Measurements from ENCODE around the gene NDUFS7. TPM values are rescaled to one million over a fixed set of nuclear protein-coding genes. Genes with fewer than 3 reads are reported as not detected.
A peak's percentile ranks its signal among the peaks of the same experiment; 100 is the strongest.

The NDUFS7 gene
- total and polyA plus RNA-seq, 9 of the 15 experiments (the other 6 are each of a cell fraction or from before 2014, with no cell fraction given), result 6.0 to 271 (median 60.6) TPM

GRCh38 chr19:1438035-1438932, 54.6 kb downstream of the NDUFS7 start, which contains the start of gene RPS15 (continued):
- TF ChIP-seq NR4A1 (CRISPR knock-in tag; IDR thresholded peaks at IDR 0.05) (no peak), NR4A1 (tag; IDR thresholded peaks at IDR 0.05) (no peak), ZNF76 (CRISPR knock-in tag; IDR thresholded peaks at IDR 0.05; ENCODE audit: borderline replicate concordance) (0 out of 2 replicates have a peak, but pooled peaks have one; percentile 39), PTTG1 (tag; IDR thresholded peaks at IDR 0.05; ENCODE audit: low read depth) (no peak), SMARCB1 (IDR thresholded peaks at IDR 0.05; ENCODE audit: insufficient read length, low read depth) (no peak), SRF (CRISPR knock-in tag; IDR thresholded peaks at IDR 0.05) (peak in 1 of 2 experiments; percentile 62; a peak in 1 of 4 replicates), MBD1 (CRISPR knock-in tag; IDR thresholded peaks at IDR 0.05) (no peak), ZNF740 (CRISPR knock-in tag; IDR thresholded peaks at IDR 0.05) (no peak), ZNF740 (tag; IDR thresholded peaks at IDR 0.05) (no peak), ZFP30 (CRISPR knock-in tag; IDR thresholded peaks at IDR 0.05; ENCODE audit: borderline replicate concordance) (no peak), MCM2 (IDR thresholded peaks at IDR 0.05; ENCODE audit: low read depth) (no peak), ZNF583 (CRISPR knock-in tag; IDR thresholded peaks at IDR 0.05) (no peak), TFAP4 (CRISPR knock-in tag; IDR thresholded peaks at IDR 0.05; ENCODE audit: borderline replicate concordance) (peak; percentile 83), ZNF134 (CRISPR knock-in tag; conservative IDR thresholded peaks at IDR 0.05) (no peak), GABPB1 (CRISPR knock-in tag; IDR thresholded peaks at IDR 0.05) (peak; percentile 98), ZNF239 (CRISPR knock-in tag; IDR thresholded peaks at IDR 0.05) (no peak), ZNF324 (CRISPR knock-in tag; IDR thresholded peaks at IDR 0.05) (no peak), GABPA (tag; conservative IDR thresholded peaks at IDR 0.05; ENCODE audit: low read depth) (peak; percentile 95), ZNF695 (CRISPR knock-in tag; IDR thresholded peaks at IDR 0.05) (no peak), DIDO1 (tag; IDR thresholded peaks at IDR 0.05; ENCODE audit: low read depth) (0 out of 2 replicates have a peak, but pooled peaks have one; percentile 35)
